ENCODE measurements around the gene CRABP1.

GRCh38 chr15:78307976-78308375 lies 32.2 kb upstream of the CRABP1 start:
- TF ChIP-seq EP300 (conservative IDR thresholded peaks at IDR 0.05; ENCODE audit: poor library complexity, severe bottlenecking) (no peak), POLR2AphosphoS5 (IDR thresholded peaks at IDR 0.05) (no peak), REST (IDR thresholded peaks at IDR 0.05; ENCODE audit: borderline replicate concordance) (no peak)
- TF ChIP-seq, protein P1, sequence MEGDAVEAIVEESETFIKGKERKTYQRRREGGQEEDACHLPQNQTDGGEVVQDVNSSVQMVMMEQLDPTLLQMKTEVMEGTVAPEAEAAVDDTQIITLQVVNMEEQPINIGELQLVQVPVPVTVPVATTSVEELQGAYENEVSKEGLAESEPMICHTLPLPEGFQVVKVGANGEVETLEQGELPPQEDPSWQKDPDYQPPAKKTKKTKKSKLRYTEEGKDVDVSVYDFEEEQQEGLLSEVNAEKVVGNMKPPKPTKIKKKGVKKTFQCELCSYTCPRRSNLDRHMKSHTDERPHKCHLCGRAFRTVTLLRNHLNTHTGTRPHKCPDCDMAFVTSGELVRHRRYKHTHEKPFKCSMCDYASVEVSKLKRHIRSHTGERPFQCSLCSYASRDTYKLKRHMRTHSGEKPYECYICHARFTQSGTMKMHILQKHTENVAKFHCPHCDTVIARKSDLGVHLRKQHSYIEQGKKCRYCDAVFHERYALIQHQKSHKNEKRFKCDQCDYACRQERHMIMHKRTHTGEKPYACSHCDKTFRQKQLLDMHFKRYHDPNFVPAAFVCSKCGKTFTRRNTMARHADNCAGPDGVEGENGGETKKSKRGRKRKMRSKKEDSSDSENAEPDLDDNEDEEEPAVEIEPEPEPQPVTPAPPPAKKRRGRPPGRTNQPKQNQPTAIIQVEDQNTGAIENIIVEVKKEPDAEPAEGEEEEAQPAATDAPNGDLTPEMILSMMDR (IDR thresholded peaks at IDR 0.05; ENCODE audit: poor library complexity, severe bottlenecking), result no peak

All from neural cell (in vitro differentiated cells).